GM23248 (cell line): Measurements from ENCODE around the gene IGF2BP3. TPM values are rescaled to one million over a fixed set of nuclear protein-coding genes. Genes with fewer than 3 reads are reported as not detected.

Experiments
- DNase-seq: peaks from one replicate; pipeline ENCODE4 v3.0.0-alpha.2; 2015
- H2AFZ ChIP-seq: fragments of 200-600 bp; sonication (generic); 2 replicates; pipeline ENCODE4 v1.6.1; 2016; ENCODE audit warnings: antibody characterized with exemption
- H3F3A ChIP-seq: fragments of 200-600 bp; sonication (generic); 2 replicates; pipeline ENCODE4 v1.6.1; 2016; ENCODE audit warnings: mild to moderate bottlenecking, antibody characterized with exemption, mixed run types; ENCODE audit not compliant: insufficient read depth
- H3K27ac ChIP-seq: fragments of 200-600 bp; sonication (generic); 2 replicates; pipeline ENCODE4 v1.5.1; 2016; ENCODE audit warnings: mild to moderate bottlenecking
- H3K27me3 ChIP-seq: fragments of 200-600 bp; sonication (generic); replicated peaks from 2 replicates; pipeline ENCODE4 v1.6.1; 2016; ENCODE audit warnings: mild to moderate bottlenecking; ENCODE audit not compliant: insufficient read depth
- H3K36me3 ChIP-seq: fragments of 200-600 bp; sonication (generic); 2 replicates; pipeline ENCODE4 v1.6.1; 2016; ENCODE audit warnings: low read depth, mild to moderate bottlenecking
- H3K4me1 ChIP-seq: fragments of 200-600 bp; sonication (generic); 2 replicates; pipeline ENCODE4 v1.6.1; 2016; ENCODE audit warnings: mild to moderate bottlenecking; ENCODE audit not compliant: insufficient read depth
- H3K4me2 ChIP-seq: fragments of 200-600 bp; sonication (generic); one replicate; pipeline ENCODE4 v1.6.1; 2016; ENCODE audit warnings: mild to moderate bottlenecking; ENCODE audit not compliant: unreplicated experiment
- H3K4me3 ChIP-seq: fragments of 200-600 bp; sonication (generic); 2 replicates; pipeline ENCODE4 v1.5.1; 2016; ENCODE audit warnings: mild to moderate bottlenecking
- H3K79me2 ChIP-seq: fragments of 200-600 bp; sonication (generic); 2 replicates; pipeline ENCODE4 v1.6.1; 2016; ENCODE audit warnings: mild to moderate bottlenecking; ENCODE audit not compliant: insufficient read depth
- H3K9ac ChIP-seq: fragments of 200-600 bp; sonication (generic); 2 replicates; pipeline ENCODE4 v1.6.1; 2016; ENCODE audit warnings: mild to moderate bottlenecking
- H3K9me2 ChIP-seq: fragments of 200-600 bp; sonication (generic); 2 replicates; pipeline ENCODE4 v1.6.1; 2016; ENCODE audit warnings: mixed run types, mild to moderate bottlenecking, moderate library complexity; ENCODE audit not compliant: insufficient read depth
- H3K9me3 ChIP-seq: fragments of 200-600 bp; sonication (generic); one replicate; pipeline ENCODE4 v1.6.1; 2017; ENCODE audit warnings: low read depth
- H4K20me1 ChIP-seq: fragments of 200-600 bp; sonication (generic); 2 replicates; pipeline ENCODE4 v1.6.0; 2016; ENCODE audit not compliant: insufficient read depth
- EZH2 ChIP-seq: fragments of 200-600 bp; sonication (generic); IDR thresholded peaks from 2 replicates; pipeline ENCODE4 v1.6.1; 2018; ENCODE audit warnings: antibody characterized with exemption, mild to moderate bottlenecking; ENCODE audit not compliant: insufficient read depth, poor library complexity, severe bottlenecking
- EZH2phosphoT487 ChIP-seq: fragments of 200-600 bp; sonication (generic); IDR thresholded peaks from 2 replicates; pipeline ENCODE4 v1.6.1; 2018; ENCODE audit warnings: antibody characterized with exemption, moderate library complexity, mild to moderate bottlenecking, low read depth; ENCODE audit not compliant: insufficient read depth
- WGBS, 2 experiments: methylation state at CpG; one replicate each; pipeline ENCODE4 v1.1.6; 2015 to 2017; ENCODE audit warnings: low lambda C conversion rate in 2 of 2, low coverage in 1 of 2; ENCODE audit errors: missing lambda C conversion rate in 2 of 2; 5-methylcytosine and 5-hydroxymethylcytosine counted together
- in situ Hi-C: fragments of 300-500 bp; cut with MboI; formaldehyde crosslinking; loops from 2 replicates; pipeline ENCODE4 v1.15.0; 2020
- polyA plus RNA-seq: library from polyadenylated mRNA; unstranded; fragments of >200 nt; fragmentation: Nextera tagmentation; extraction: Ambion mirVana; gene quantifications from 2 replicates; pipeline ENCODE4 v1.2.1, GENCODE V29; 2016
- total RNA-seq: library from RNA; depleted of rRNA; stranded (reverse); fragments of >200 nt; shearing (Covaris generic); gene quantifications from 2 replicates; pipeline ENCODE4 v1.2.3, GENCODE V29; 2014

IGF2BP3 gene
- total and polyA plus RNA-seq, 2 experiments from 2014 or later, result 7.6 to 18.2 TPM

DNA sequence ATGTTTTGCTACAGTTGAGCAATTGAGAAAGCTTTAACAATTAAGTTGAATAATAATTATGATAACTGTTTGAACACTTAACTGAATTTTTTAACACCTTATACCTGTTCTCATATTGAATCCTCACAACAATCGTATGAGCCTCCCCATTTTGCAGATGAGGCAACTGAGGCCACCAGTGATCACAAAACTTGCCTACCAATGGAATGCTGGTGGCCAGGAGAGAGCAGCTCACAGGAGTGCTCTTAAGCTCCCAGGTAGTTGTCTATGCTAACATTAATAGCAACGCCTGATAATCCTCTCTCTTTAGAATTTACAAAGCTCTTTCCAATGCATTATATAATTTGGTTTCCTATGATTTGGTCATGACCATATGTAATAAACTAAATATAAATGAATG, 202.1 kb downstream of the IGF2BP3 start:
- H3K9me3 ChIP-seq, result no peaks in the 10 kb centered on the region
- 98 to 99% methylated on average over 2 of the region's 2 CpGs for WGBS, 2 experiments
- no peak overlapping the region for H2AFZ ChIP-seq
- no peak overlapping the region for H3K4me2 ChIP-seq
- no peak for DNase-seq
- no peaks in the 10 kb centered on the region for H3F3A ChIP-seq
- H4K20me1 ChIP-seq, result no peaks in the 10 kb centered on the region
- no peaks in the 10 kb centered on the region for H3K4me1 ChIP-seq
- no peaks in the 10 kb centered on the region for H3K27me3 ChIP-seq
- no peak overlapping the region for H3K9ac ChIP-seq
- no peak overlapping the region for H3K27ac ChIP-seq
- H3K9me2 ChIP-seq, result no peaks in the 10 kb centered on the region
- no peaks in the 10 kb centered on the region for H3K36me3 ChIP-seq
- no peak overlapping the region for H3K4me3 ChIP-seq
- in situ Hi-C loops, result no loop called here
- no peaks in the 10 kb centered on the region for H3K79me2 ChIP-seq
- no peak for TF ChIP-seq EZH2
- no peak for TF ChIP-seq EZH2phosphoT487

- Histone ChIP-seq H3K4me2 (no peak overlapping the region), H4K20me1 (no peaks in the 10 kb centered on the region), H2AFZ (no peak overlapping the region), H3K4me1 (no peaks in the 10 kb centered on the region), H3K27me3 (no peaks in the 10 kb centered on the region), H3K27ac (no peak overlapping the region), H3K36me3 (no peaks in the 10 kb centered on the region), H3K9ac (no peak overlapping the region), H3F3A (no peaks in the 10 kb centered on the region), H3K9me2 (no peaks in the 10 kb centered on the region), H3K79me2 (no peaks in the 10 kb centered on the region), H3K4me3 (no peak overlapping the region), H3K9me3 (no peaks in the 10 kb centered on the region)
- DNase-seq, result no peak
- TF ChIP-seq EZH2phosphoT487, result no peak
- TF ChIP-seq EZH2, result no peak
- WGBS, 2 experiments, result 62 to 73% methylated on average over 2 of the region's 2 CpGs
- in situ Hi-C loops, result no loop called here
Measured at GRCh38 chr7:23267357-23267756, 202.9 kb downstream of the IGF2BP3 start.

GRCh38 chr7:23266918-23267317, 203.4 kb downstream of the IGF2BP3 start:
- Histone ChIP-seq H3K4me2 (no peak overlapping the region), H3K27ac (no peak overlapping the region), H3K4me1 (no peaks in the 10 kb centered on the region), H3K9me3 (no peaks in the 10 kb centered on the region), H3K4me3 (no peak overlapping the region), H2AFZ (no peak overlapping the region), H3K79me2 (no peaks in the 10 kb centered on the region), H3K9ac (no peak overlapping the region), H3K9me2 (no peaks in the 10 kb centered on the region), H3F3A (no peaks in the 10 kb centered on the region), H4K20me1 (no peaks in the 10 kb centered on the region), H3K27me3 (no peaks in the 10 kb centered on the region), H3K36me3 (no peaks in the 10 kb centered on the region)
- WGBS, 2 experiments, result 85 to 91% methylated on average over 2 of the region's 2 CpGs
- no peak for TF ChIP-seq EZH2
- no peak for TF ChIP-seq EZH2phosphoT487
- no peak for DNase-seq
- in situ Hi-C loops, result no loop called here

GRCh38 chr7:23264916-23265458, 205.3 kb downstream of the IGF2BP3 start:
- Histone ChIP-seq H2AFZ (no peak overlapping the region), H4K20me1 (no peaks in the 10 kb centered on the region), H3K27ac (no peak overlapping the region), H3K36me3 (no peaks in the 10 kb centered on the region), H3K4me2 (no peak overlapping the region), H3K79me2 (no peaks in the 10 kb centered on the region), H3K4me1 (no peaks in the 10 kb centered on the region), H3K27me3 (no peaks in the 10 kb centered on the region), H3K9ac (no peak overlapping the region), H3K9me3 (no peaks in the 10 kb centered on the region), H3F3A (no peaks in the 10 kb centered on the region), H3K4me3 (no peak overlapping the region), H3K9me2 (no peaks in the 10 kb centered on the region)
- TF ChIP-seq EZH2phosphoT487, result no peak
- DNase-seq, result no peak
- 81 to 86% methylated on average over 7 of the region's 7 CpGs for WGBS, 2 experiments
- in situ Hi-C loops, result no loop called here
